Astrocyte (in vitro differentiated cells and primary cell): ENCODE results near the gene ZCCHC24. TPM values are rescaled to one million over a fixed set of nuclear protein-coding genes. Genes with fewer than 3 reads are reported as not detected.

Experiments
- DNase-seq: peaks from one replicate; pipeline ENCODE4 v3.0.0-alpha.2; 2010; ENCODE audit warnings: low read depth
- FAIRE-seq: peaks from 2 replicates; lab custom pipeline; 2011; peaks lifted over from hg19 to GRCh38; lab: Jason Lieb, UNC
- H2AFZ ChIP-seq: 2 replicates; pipeline ENCODE4 v1.6.0; 2012; ENCODE audit warnings: low read depth, low read length, inconsistent platforms
- H3K27ac ChIP-seq: 2 replicates; pipeline ENCODE4 v1.5.1; 2011; ENCODE audit warnings: low read depth, low read length, inconsistent platforms
- H3K27me3 ChIP-seq: 2 replicates; pipeline ENCODE4 v1.6.0; 2011; ENCODE audit warnings: low read length, inconsistent platforms; ENCODE audit not compliant: insufficient read depth
- H3K36me3 ChIP-seq: 2 replicates; pipeline ENCODE4 v1.5.1; 2011; ENCODE audit warnings: low read length, inconsistent platforms; ENCODE audit not compliant: insufficient read depth
- H3K4me1 ChIP-seq: 2 replicates; pipeline ENCODE4 v1.5.1; 2011; ENCODE audit warnings: low read length, inconsistent platforms; ENCODE audit not compliant: insufficient read depth
- H3K4me2 ChIP-seq: 2 replicates; pipeline ENCODE4 v1.6.0; 2012; ENCODE audit warnings: low read length, inconsistent platforms
- H3K4me3 ChIP-seq: 2 replicates; pipeline ENCODE4 v1.5.1; 2011; ENCODE audit warnings: low read depth, mild to moderate bottlenecking, low read length, inconsistent platforms; ENCODE audit not compliant: insufficient read depth
- H3K79me2 ChIP-seq: 2 replicates; pipeline ENCODE4 v1.6.0; 2012; ENCODE audit warnings: mild to moderate bottlenecking, low read length, inconsistent platforms; ENCODE audit not compliant: insufficient read depth
- H3K9ac ChIP-seq: 2 replicates; pipeline ENCODE4 v1.6.0; 2012; ENCODE audit warnings: mild to moderate bottlenecking, low read length, inconsistent platforms
- H3K9me3 ChIP-seq: 2 replicates; pipeline ENCODE4 v1.5.1; 2012; ENCODE audit warnings: low read depth, mild to moderate bottlenecking, low read length, inconsistent platforms; ENCODE audit not compliant: insufficient read depth
- H4K20me1 ChIP-seq: 2 replicates; pipeline ENCODE4 v1.6.0; 2012; ENCODE audit warnings: low read length, inconsistent platforms; ENCODE audit not compliant: insufficient read depth
- H3K27ac Mint-ChIP-seq: one replicate; pipeline ENCODE4 v1.8.0; 2021; ENCODE audit warnings: mild to moderate bottlenecking, mixed read lengths; ENCODE audit not compliant: unreplicated experiment
- H3K27me3 Mint-ChIP-seq: one replicate; pipeline ENCODE4 v1.8.0; 2021; ENCODE audit warnings: low read depth, mixed read lengths; ENCODE audit not compliant: unreplicated experiment
- H3K36me3 Mint-ChIP-seq: one replicate; pipeline ENCODE4 v1.8.0; 2021; ENCODE audit warnings: low read depth, mixed read lengths; ENCODE audit not compliant: unreplicated experiment
- H3K4me1 Mint-ChIP-seq: one replicate; pipeline ENCODE4 v1.8.0; 2021; ENCODE audit warnings: low read depth, mixed read lengths; ENCODE audit not compliant: unreplicated experiment
- H3K4me3 Mint-ChIP-seq: one replicate; pipeline ENCODE4 v1.8.0; 2021; ENCODE audit warnings: mild to moderate bottlenecking, moderate library complexity, mixed read lengths; ENCODE audit not compliant: unreplicated experiment
- H3K9me3 Mint-ChIP-seq: one replicate; pipeline ENCODE4 v1.8.0; 2021; ENCODE audit warnings: mild to moderate bottlenecking, mixed read lengths; ENCODE audit not compliant: unreplicated experiment
- EZH2 ChIP-seq: IDR thresholded peaks from 2 replicates; pipeline ENCODE4 v1.6.1; 2012; ENCODE audit warnings: mild to moderate bottlenecking, low read length, inconsistent platforms; ENCODE audit not compliant: insufficient read depth
- total RNA-seq: library from RNA; stranded (reverse); gene quantifications from 2 replicates; pipeline ENCODE4 v1.2.1, GENCODE V29; 2021
- TF ChIP-seq, protein P1 (sequence below): IDR thresholded peaks from 2 replicates; pipeline ENCODE4 v1.5.1; 2011; ENCODE audit warnings: low read depth, mild to moderate bottlenecking, inconsistent platforms, low read length, moderate library complexity; ENCODE audit not compliant: insufficient read depth

Gene ZCCHC24
- total RNA-seq, 1 donor from 2014 or later: 21.4 TPM

DNA sequence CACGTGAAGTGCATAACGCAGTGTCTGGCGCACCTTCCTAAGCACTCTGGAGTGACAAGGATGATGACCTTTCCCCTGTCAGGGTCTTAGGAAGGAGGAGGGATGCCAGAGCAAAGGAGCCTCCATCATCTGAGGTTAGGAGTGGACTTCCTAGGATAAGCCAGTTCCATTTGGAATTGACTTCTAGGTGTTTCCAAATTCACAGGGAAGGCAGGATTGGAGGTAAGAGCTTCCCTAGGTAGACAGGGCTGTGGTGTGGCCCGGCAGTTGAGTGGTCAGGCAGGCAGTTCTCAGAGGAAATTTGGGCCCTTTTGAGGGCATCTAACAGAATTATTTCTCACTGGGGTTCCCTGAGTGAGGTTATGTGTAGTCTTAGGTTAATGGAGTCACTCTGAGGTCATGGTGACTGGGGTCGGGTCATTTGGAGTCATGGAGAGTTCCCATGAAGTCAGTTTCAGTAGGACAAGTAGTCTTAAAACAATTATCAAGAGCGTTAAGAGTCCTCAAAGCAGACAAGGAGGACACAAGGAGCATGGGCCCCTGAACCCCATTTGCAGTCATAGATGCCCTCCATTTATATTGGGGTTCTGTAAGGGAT is 89.9 kb downstream of the ZCCHC24 start:
- no peak for TF ChIP-seq EZH2
- TF ChIP-seq, protein P1, sequence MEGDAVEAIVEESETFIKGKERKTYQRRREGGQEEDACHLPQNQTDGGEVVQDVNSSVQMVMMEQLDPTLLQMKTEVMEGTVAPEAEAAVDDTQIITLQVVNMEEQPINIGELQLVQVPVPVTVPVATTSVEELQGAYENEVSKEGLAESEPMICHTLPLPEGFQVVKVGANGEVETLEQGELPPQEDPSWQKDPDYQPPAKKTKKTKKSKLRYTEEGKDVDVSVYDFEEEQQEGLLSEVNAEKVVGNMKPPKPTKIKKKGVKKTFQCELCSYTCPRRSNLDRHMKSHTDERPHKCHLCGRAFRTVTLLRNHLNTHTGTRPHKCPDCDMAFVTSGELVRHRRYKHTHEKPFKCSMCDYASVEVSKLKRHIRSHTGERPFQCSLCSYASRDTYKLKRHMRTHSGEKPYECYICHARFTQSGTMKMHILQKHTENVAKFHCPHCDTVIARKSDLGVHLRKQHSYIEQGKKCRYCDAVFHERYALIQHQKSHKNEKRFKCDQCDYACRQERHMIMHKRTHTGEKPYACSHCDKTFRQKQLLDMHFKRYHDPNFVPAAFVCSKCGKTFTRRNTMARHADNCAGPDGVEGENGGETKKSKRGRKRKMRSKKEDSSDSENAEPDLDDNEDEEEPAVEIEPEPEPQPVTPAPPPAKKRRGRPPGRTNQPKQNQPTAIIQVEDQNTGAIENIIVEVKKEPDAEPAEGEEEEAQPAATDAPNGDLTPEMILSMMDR: no peak
- peaks cover 30% of the 10 kb centered on the region for H3K36me3 ChIP-seq

DNA sequence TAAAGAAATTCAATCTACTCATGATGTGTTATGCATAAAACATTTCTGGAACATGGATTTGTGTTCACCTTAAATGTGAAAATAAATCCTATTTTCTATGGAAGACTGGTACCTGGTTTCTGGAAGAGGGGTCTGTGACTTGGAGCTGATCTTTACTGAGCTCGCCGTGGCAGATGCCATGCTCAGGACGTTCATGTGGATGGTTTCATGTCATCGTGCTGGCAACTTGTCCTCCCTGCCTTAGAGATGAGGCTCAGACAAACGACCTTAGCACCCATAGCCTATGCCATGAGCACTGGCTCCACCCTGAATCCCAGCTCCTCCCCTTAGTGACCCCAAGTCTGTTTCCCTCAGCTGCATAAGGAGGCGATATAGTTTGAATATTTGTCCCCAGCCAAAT is 90.8 kb downstream of the ZCCHC24 start:
- peaks cover 1% of the 10 kb centered on the region for H3K4me1 Mint-ChIP-seq
- Histone ChIP-seq H3K27ac (no peak overlapping the region), H3K4me2 (no peak overlapping the region), H3K4me1 (no peaks in the 10 kb centered on the region), H3K79me2 (peaks cover 16% of the 10 kb centered on the region), H2AFZ (no peak overlapping the region), H3K4me3 (no peak overlapping the region), H3K9me3 (no peaks in the 10 kb centered on the region), H3K27me3 (no peaks in the 10 kb centered on the region), H4K20me1 (peaks cover 59% of the 10 kb centered on the region), H3K36me3 (peaks cover 36% of the 10 kb centered on the region), H3K9ac (no peak overlapping the region)
- no peaks in the 10 kb centered on the region for H3K27me3 Mint-ChIP-seq
- H3K27ac Mint-ChIP-seq: no peak overlapping the region
- DNase-seq (no peak), FAIRE-seq (no peak)
- no peak for TF ChIP-seq EZH2
- TF ChIP-seq, protein P1: no peak
- H3K4me3 Mint-ChIP-seq: no peak overlapping the region
- peaks cover 35% of the 10 kb centered on the region for H3K36me3 Mint-ChIP-seq
- peaks cover 5% of the 10 kb centered on the region for H3K9me3 Mint-ChIP-seq

More for the DNA sequence above, 89.9 kb downstream of the ZCCHC24 start:
- Mint-ChIP-seq H3K4me1 (peaks cover 1% of the 10 kb centered on the region), H3K27me3 (no peaks in the 10 kb centered on the region), H3K27ac (no peak overlapping the region), H3K4me3 (no peak overlapping the region), H3K9me3 (peaks cover 5% of the 10 kb centered on the region), H3K36me3 (peaks cover 29% of the 10 kb centered on the region)
- Histone ChIP-seq H3K4me3 (no peak overlapping the region), H4K20me1 (peaks cover 50% of the 10 kb centered on the region), H2AFZ (no peak overlapping the region), H3K79me2 (peaks cover 7% of the 10 kb centered on the region), H3K27me3 (no peaks in the 10 kb centered on the region), H3K4me2 (no peak overlapping the region), H3K9me3 (no peaks in the 10 kb centered on the region), H3K27ac (no peak overlapping the region), H3K9ac (no peak overlapping the region), H3K4me1 (no peaks in the 10 kb centered on the region)
- DNase-seq: no peak
- FAIRE-seq: no peak

DNA sequence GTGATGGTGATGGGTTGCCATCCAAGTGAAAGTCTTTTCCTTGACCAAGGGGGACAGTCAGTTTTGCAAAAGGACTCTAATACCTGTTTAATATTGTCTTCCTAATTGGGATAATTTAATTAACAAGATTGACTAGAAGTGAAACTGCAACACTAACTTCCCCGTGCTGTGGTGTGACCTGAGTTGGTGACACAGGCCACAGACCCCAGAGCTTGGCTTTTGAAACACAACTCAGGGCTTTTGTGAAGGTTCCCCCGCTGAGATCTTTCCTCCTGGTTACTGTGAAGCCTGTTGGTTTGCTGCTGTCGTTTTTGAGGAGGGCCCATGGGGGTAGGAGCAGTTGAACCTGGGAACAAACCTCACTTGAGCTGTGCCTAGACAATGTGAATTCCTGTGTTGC is 91.3 kb downstream of the ZCCHC24 start:
- peaks cover 37% of the 10 kb centered on the region for H3K36me3 Mint-ChIP-seq
- peaks cover 4% of the 10 kb centered on the region for H3K4me1 ChIP-seq
- H3K79me2 ChIP-seq: peaks cover 21% of the 10 kb centered on the region
- no peaks in the 10 kb centered on the region for H3K9me3 ChIP-seq
- TF ChIP-seq, protein P1: no peak
- no peak for TF ChIP-seq EZH2
- no peak overlapping the region for H3K27ac ChIP-seq
- H3K27me3 Mint-ChIP-seq: no peaks in the 10 kb centered on the region
- FAIRE-seq (no peak), DNase-seq (no peak)
- H2AFZ ChIP-seq: no peak overlapping the region
- H3K9ac ChIP-seq: no peak overlapping the region
- no peak overlapping the region for H3K4me3 Mint-ChIP-seq
- H4K20me1 ChIP-seq: peaks cover 63% of the 10 kb centered on the region
- no peak overlapping the region for H3K4me3 ChIP-seq
- H3K4me1 Mint-ChIP-seq: peaks cover 1% of the 10 kb centered on the region
- no peak overlapping the region for H3K27ac Mint-ChIP-seq
- no peak overlapping the region for H3K4me2 ChIP-seq
- H3K27me3 ChIP-seq: no peaks in the 10 kb centered on the region
- H3K9me3 Mint-ChIP-seq: peaks cover 5% of the 10 kb centered on the region
- H3K36me3 ChIP-seq: peaks cover 36% of the 10 kb centered on the region
